H1 (cell line): ENCODE results near the gene CDON. TPM values are rescaled to one million over a fixed set of nuclear protein-coding genes. Genes with fewer than 3 reads are reported as not detected.

Experiments
- KDM1A ChIP-seq: fragments of 200-600, 300-600 bp; sonication (generic); IDR thresholded peaks from 2 replicates; pipeline ENCODE4 v1.7.1; 2016; ENCODE audit warnings: mild to moderate bottlenecking, low read length, borderline replicate concordance
- SAP30 ChIP-seq: fragments of 300-600 bp; sonication (generic); IDR thresholded peaks from 2 replicates; pipeline ENCODE4 v1.7.1; 2012; ENCODE audit warnings: low read length, moderate library complexity, mild to moderate bottlenecking, inconsistent platforms; ENCODE audit not compliant: insufficient read depth, insufficient replicate concordance
- polyA plus RNA-seq, 7 experiments: library from polyadenylated mRNA; depleted of rRNA in 3 of 7; stranded (reverse) in 5 of 7; unstranded in 2 of 7; fragments of >200 nt in 5 of 7; fragments of 200-250 nt in 2 of 7; gene quantifications; 1 replicate in 5 of 7; 2 replicates in 1 of 7; 4 replicates in 1 of 7; pipeline versions ENCODE4 v1.2.1 to v1.2.3, GENCODE V29; 2011 to 2013; ENCODE audit warnings: missing spikeins in 2 of 7, mixed read lengths in 2 of 7
- total RNA-seq: library from RNA; stranded (reverse); fragmentation: NEBNext Ultra II Directional; extraction: Animal tissue kit (Norgen Biotek cat#: 25700); gene quantifications from 2 replicates; pipeline ENCODE4 v1.2.1, GENCODE V29; 2021

CDON gene
- total and polyA plus RNA-seq, 2 of the 8 experiments (the other 6 are each of a cell fraction or from before 2014, with no cell fraction given) = 11.0 to 32.5 TPM

GRCh38 chr11:126049159-126049558 lies 13.5 kb downstream of the CDON start (continued):
- TF ChIP-seq SAP30 = no peak
- TF ChIP-seq KDM1A = no peak
